OCI-LY1 (cell line): ENCODE measurements around the gene PRR15L.

Experiments
- EZH2 ChIP-seq: fragments of 200-600 bp; sonication (generic), shearing (Covaris generic); IDR thresholded peaks from 2 replicates; pipeline ENCODE4 v1.8.0; 2017; ENCODE audit warnings: borderline replicate concordance, mixed run types, mild to moderate bottlenecking, antibody characterized with exemption, low read length, moderate library complexity, mixed read lengths
- TF ChIP-seq, protein P1 (sequence below): fragments of 200-600 bp; sonication (generic), shearing (Covaris generic); IDR thresholded peaks from 2 replicates; pipeline ENCODE4 v1.5.1; 2017; ENCODE audit warnings: mild to moderate bottlenecking, antibody characterized with exemption, low read length, moderate library complexity, mixed read lengths

DNA sequence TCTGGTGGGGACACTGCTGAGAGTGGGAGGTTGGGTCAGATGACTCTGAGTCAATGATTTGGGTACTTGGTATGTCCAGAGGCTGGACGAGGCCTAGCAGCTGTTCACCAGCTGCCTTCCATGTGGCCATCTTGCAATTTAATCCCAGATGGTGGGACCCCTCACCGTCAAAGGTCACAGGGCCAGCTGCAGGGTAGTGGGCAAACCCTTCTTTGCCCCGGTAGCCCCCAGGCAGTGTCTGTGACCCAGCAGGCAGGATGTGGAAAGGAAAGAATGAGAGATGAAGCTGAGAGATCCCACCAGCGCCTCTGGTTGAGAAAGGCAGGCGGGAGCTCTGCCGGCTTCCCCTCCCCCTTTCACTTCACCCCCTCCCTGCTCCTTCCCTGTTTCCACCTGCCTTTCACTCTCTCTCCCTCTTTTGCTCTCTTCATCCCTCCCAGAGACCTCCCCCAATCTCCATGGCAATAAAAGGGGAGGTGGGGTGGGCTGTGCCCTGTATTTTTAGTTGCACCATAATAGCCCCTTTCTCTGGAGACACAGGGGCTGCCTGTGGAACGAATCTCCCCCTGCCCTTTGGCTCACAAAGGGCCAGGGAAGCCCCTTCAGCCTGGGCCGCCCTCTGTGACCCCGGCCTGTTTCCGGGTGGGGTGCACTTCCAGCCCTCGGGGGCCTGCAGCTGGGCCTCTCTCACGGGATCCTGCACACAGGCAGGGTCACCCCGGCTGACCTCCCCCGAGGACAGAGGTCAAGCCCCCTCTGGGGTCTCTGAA is 33.5 kb upstream of the PRR15L start:
- TF ChIP-seq, protein P1, sequence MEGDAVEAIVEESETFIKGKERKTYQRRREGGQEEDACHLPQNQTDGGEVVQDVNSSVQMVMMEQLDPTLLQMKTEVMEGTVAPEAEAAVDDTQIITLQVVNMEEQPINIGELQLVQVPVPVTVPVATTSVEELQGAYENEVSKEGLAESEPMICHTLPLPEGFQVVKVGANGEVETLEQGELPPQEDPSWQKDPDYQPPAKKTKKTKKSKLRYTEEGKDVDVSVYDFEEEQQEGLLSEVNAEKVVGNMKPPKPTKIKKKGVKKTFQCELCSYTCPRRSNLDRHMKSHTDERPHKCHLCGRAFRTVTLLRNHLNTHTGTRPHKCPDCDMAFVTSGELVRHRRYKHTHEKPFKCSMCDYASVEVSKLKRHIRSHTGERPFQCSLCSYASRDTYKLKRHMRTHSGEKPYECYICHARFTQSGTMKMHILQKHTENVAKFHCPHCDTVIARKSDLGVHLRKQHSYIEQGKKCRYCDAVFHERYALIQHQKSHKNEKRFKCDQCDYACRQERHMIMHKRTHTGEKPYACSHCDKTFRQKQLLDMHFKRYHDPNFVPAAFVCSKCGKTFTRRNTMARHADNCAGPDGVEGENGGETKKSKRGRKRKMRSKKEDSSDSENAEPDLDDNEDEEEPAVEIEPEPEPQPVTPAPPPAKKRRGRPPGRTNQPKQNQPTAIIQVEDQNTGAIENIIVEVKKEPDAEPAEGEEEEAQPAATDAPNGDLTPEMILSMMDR, result no peak
- no peak for TF ChIP-seq EZH2
